T-helper 1 cell treated with Interleukin-12 subunit alpha and Interleukin-12 subunit beta and Interleukin-4 antibody, amounts not matched to agents 30 μg/mL and 1 μg/mL, for 36 hours (primary cell): ENCODE measurements around the gene TCF7.

Source experiments
- H3K27ac Mint-ChIP-seq: one replicate; pipeline ENCODE4 v1.8.0; 2021; ENCODE audit warnings: mild to moderate bottlenecking, mixed read lengths
- H3K27me3 Mint-ChIP-seq: one replicate; pipeline ENCODE4 v1.8.0; 2021; ENCODE audit warnings: low read depth, mixed read lengths
- H3K36me3 Mint-ChIP-seq: one replicate; pipeline ENCODE4 v1.8.0; 2021; ENCODE audit warnings: low read depth, mixed read lengths
- H3K4me1 Mint-ChIP-seq: one replicate; pipeline ENCODE4 v1.8.0; 2021; ENCODE audit warnings: low read depth, mixed read lengths
- H3K4me3 Mint-ChIP-seq: one replicate; pipeline ENCODE4 v1.8.0; 2021; ENCODE audit warnings: mild to moderate bottlenecking, moderate library complexity, mixed read lengths
- H3K9me3 Mint-ChIP-seq: one replicate; pipeline ENCODE4 v1.8.0; 2021; ENCODE audit warnings: mixed read lengths

Gene TCF7

GRCh38 chr5:134127988-134128647 lies 13.6 kb downstream of the TCF7 start:
- peaks cover 21% of the 10 kb centered on the region for H3K27me3 Mint-ChIP-seq
- H3K9me3 Mint-ChIP-seq, result no peaks in the 10 kb centered on the region
- H3K4me1 Mint-ChIP-seq, result peaks cover 78% of the 10 kb centered on the region
- H3K4me3 Mint-ChIP-seq, result peak overlapping the region; percentile 68
- peaks cover 45% of the 10 kb centered on the region for H3K36me3 Mint-ChIP-seq
- H3K27ac Mint-ChIP-seq, result peak overlapping the region; percentile 68

GRCh38 chr5:134128648-134128995 lies 14.1 kb downstream of the TCF7 start:
- H3K27me3 Mint-ChIP-seq, result peaks cover 16% of the 10 kb centered on the region
- peaks cover 41% of the 10 kb centered on the region for H3K36me3 Mint-ChIP-seq
- peak overlapping the region; percentile 86 for H3K4me3 Mint-ChIP-seq
- peak overlapping the region; percentile 60 for H3K27ac Mint-ChIP-seq
- H3K4me1 Mint-ChIP-seq, result peaks cover 76% of the 10 kb centered on the region
- no peaks in the 10 kb centered on the region for H3K9me3 Mint-ChIP-seq

GRCh38 chr5:134129411-134130238 lies 15.1 kb downstream of the TCF7 start:
- peak overlapping the region; percentile 86 for H3K4me3 Mint-ChIP-seq
- H3K4me1 Mint-ChIP-seq, result peaks cover 75% of the 10 kb centered on the region
- peak overlapping the region; percentile 85 for H3K27ac Mint-ChIP-seq
- peaks cover 44% of the 10 kb centered on the region for H3K36me3 Mint-ChIP-seq
- H3K27me3 Mint-ChIP-seq, result peaks cover 16% of the 10 kb centered on the region
- no peaks in the 10 kb centered on the region for H3K9me3 Mint-ChIP-seq

- peak overlapping the region; percentile 86 for H3K4me3 Mint-ChIP-seq
- peaks cover 74% of the 10 kb centered on the region for H3K4me1 Mint-ChIP-seq
- peaks cover 49% of the 10 kb centered on the region for H3K36me3 Mint-ChIP-seq
Observed at GRCh38 chr5:134130239-134130945, 15.9 kb downstream of the TCF7 start.

GRCh38 chr5:134131165-134131564 lies 16.7 kb downstream of the TCF7 start:
- no peaks in the 10 kb centered on the region for H3K9me3 Mint-ChIP-seq
- peaks cover 22% of the 10 kb centered on the region for H3K27me3 Mint-ChIP-seq
- H3K4me1 Mint-ChIP-seq, result peaks cover 73% of the 10 kb centered on the region
- peak overlapping the region; percentile 86 for H3K4me3 Mint-ChIP-seq
- H3K36me3 Mint-ChIP-seq, result peaks cover 51% of the 10 kb centered on the region
- H3K27ac Mint-ChIP-seq, result peak overlapping the region; percentile 92

More at GRCh38 chr5:134130239-134130945, 15.9 kb downstream of the TCF7 start:
- H3K9me3 Mint-ChIP-seq, result no peaks in the 10 kb centered on the region
- peaks cover 19% of the 10 kb centered on the region for H3K27me3 Mint-ChIP-seq
- H3K27ac Mint-ChIP-seq, result peak overlapping the region; percentile 92

GRCh38 chr5:134131578-134132350 lies 17.3 kb downstream of the TCF7 start:
- H3K27ac Mint-ChIP-seq, result peak overlapping the region; percentile 92
- H3K27me3 Mint-ChIP-seq, result peaks cover 22% of the 10 kb centered on the region
- H3K9me3 Mint-ChIP-seq, result no peaks in the 10 kb centered on the region
- peaks cover 75% of the 10 kb centered on the region for H3K4me1 Mint-ChIP-seq
- H3K36me3 Mint-ChIP-seq, result peaks cover 52% of the 10 kb centered on the region
- H3K4me3 Mint-ChIP-seq, result peak overlapping the region; percentile 74

GRCh38 chr5:134132372-134133187 lies 18.1 kb downstream of the TCF7 start:
- H3K36me3 Mint-ChIP-seq, result peaks cover 49% of the 10 kb centered on the region
- H3K27me3 Mint-ChIP-seq, result peaks cover 15% of the 10 kb centered on the region
- H3K4me3 Mint-ChIP-seq, result peak overlapping the region; percentile 74
- no peaks in the 10 kb centered on the region for H3K9me3 Mint-ChIP-seq
- peaks cover 75% of the 10 kb centered on the region for H3K4me1 Mint-ChIP-seq
- H3K27ac Mint-ChIP-seq, result peak overlapping the region; percentile 92

GRCh38 chr5:134133188-134133994 lies 18.9 kb downstream of the TCF7 start:
- Mint-ChIP-seq H3K4me3 (peak overlapping the region; percentile 74), H3K4me1 (peaks cover 72% of the 10 kb centered on the region), H3K36me3 (peaks cover 43% of the 10 kb centered on the region), H3K27me3 (peaks cover 14% of the 10 kb centered on the region), H3K27ac (peak overlapping the region; percentile 92), H3K9me3 (no peaks in the 10 kb centered on the region)

GRCh38 chr5:134133995-134134541 lies 19.6 kb downstream of the TCF7 start:
- Mint-ChIP-seq H3K36me3 (peaks cover 41% of the 10 kb centered on the region), H3K4me1 (peaks cover 73% of the 10 kb centered on the region), H3K4me3 (no peak overlapping the region), H3K9me3 (no peaks in the 10 kb centered on the region), H3K27ac (no peak overlapping the region), H3K27me3 (peaks cover 14% of the 10 kb centered on the region)

- peaks cover 41% of the 10 kb centered on the region for H3K36me3 Mint-ChIP-seq
Observed at GRCh38 chr5:134135091-134135655, 20.7 kb downstream of the TCF7 start.

GRCh38 chr5:134136221-134136631 lies 21.7 kb downstream of the TCF7 start:
- Mint-ChIP-seq H3K27ac (no peak overlapping the region), H3K4me1 (peaks cover 66% of the 10 kb centered on the region), H3K27me3 (peaks cover 14% of the 10 kb centered on the region), H3K36me3 (peaks cover 43% of the 10 kb centered on the region), H3K4me3 (no peak overlapping the region), H3K9me3 (no peaks in the 10 kb centered on the region)

More at GRCh38 chr5:134135091-134135655, 20.7 kb downstream of the TCF7 start:
- H3K27ac Mint-ChIP-seq, result no peak overlapping the region
- H3K27me3 Mint-ChIP-seq, result peaks cover 14% of the 10 kb centered on the region
- peak overlapping the region; percentile 25 for H3K4me3 Mint-ChIP-seq
- no peaks in the 10 kb centered on the region for H3K9me3 Mint-ChIP-seq
- H3K4me1 Mint-ChIP-seq, result peaks cover 68% of the 10 kb centered on the region

- H3K4me1 Mint-ChIP-seq, result peaks cover 63% of the 10 kb centered on the region
- no peak overlapping the region for H3K4me3 Mint-ChIP-seq
- peaks cover 48% of the 10 kb centered on the region for H3K36me3 Mint-ChIP-seq
- peaks cover 14% of the 10 kb centered on the region for H3K27me3 Mint-ChIP-seq
- H3K9me3 Mint-ChIP-seq, result no peaks in the 10 kb centered on the region
- H3K27ac Mint-ChIP-seq, result no peak overlapping the region
Observed at GRCh38 chr5:134136771-134137170, 22.3 kb downstream of the TCF7 start.
